Fibroblast of skin of right quadriceps (primary cell): ENCODE data around the gene RIPOR3.
"Not testable (repeated sequence)": the region's sequence is repeated elsewhere in the genome, so short reads cannot be mapped to it uniquely, and the experiment has no call there.

Source experiments
- DNase-seq: peaks from one replicate; pipeline ENCODE4 v3.0.0-alpha.2; 2013

The RIPOR3 gene

GRCh38 chr20:50651676-50652075 is 39.7 kb downstream of the RIPOR3 start:
- no peak for DNase-seq

GRCh38 chr20:50649590-50649989 is 41.8 kb downstream of the RIPOR3 start:
- DNase-seq, result no peak

- DNase-seq, result no peak
Measured at GRCh38 chr20:50648651-50649050, 42.7 kb downstream of the RIPOR3 start.

GRCh38 chr20:50646483-50646996 is 44.8 kb downstream of the RIPOR3 start:
- DNase-seq, result peak; percentile 89

- DNase-seq, result peak; percentile 92
Measured at GRCh38 chr20:50645253-50646068, 45.9 kb downstream of the RIPOR3 start.

GRCh38 chr20:50642288-50642803 is 49.0 kb downstream of the RIPOR3 start:
- peak; percentile 63 for DNase-seq

- not testable (repeated sequence) for DNase-seq
Measured at GRCh38 chr20:50641625-50642287, 49.6 kb downstream of the RIPOR3 start.

GRCh38 chr20:50639971-50640711 is 51.2 kb downstream of the RIPOR3 start:
- not testable (repeated sequence) for DNase-seq

- DNase-seq, result peak; percentile 70
Measured at GRCh38 chr20:50638015-50638847, 53.1 kb downstream of the RIPOR3 start.

GRCh38 chr20:50636601-50637540 is 54.5 kb downstream of the RIPOR3 start:
- peak; percentile 28 for DNase-seq

- DNase-seq, result peak; percentile 56
Measured at GRCh38 chr20:50635676-50636600, 55.4 kb downstream of the RIPOR3 start.

GRCh38 chr20:50635014-50635557 is 56.3 kb downstream of the RIPOR3 start:
- DNase-seq, result no peak

- DNase-seq, result no peak
Measured at GRCh38 chr20:50634191-50634590, 57.2 kb downstream of the RIPOR3 start.

GRCh38 chr20:50633361-50633760 is 58.0 kb downstream of the RIPOR3 start:
- no peak for DNase-seq

- DNase-seq, result no peak
Measured at GRCh38 chr20:50632701-50633100, 58.6 kb downstream of the RIPOR3 start.

- no peak for DNase-seq
Measured at GRCh38 chr20:50632236-50632635, 59.1 kb downstream of the RIPOR3 start.

- DNase-seq, result no peak
Measured at GRCh38 chr20:50630578-50631263, 60.6 kb downstream of the RIPOR3 start.

GRCh38 chr20:50629670-50630045 is 61.7 kb downstream of the RIPOR3 start:
- no peak for DNase-seq
